HG03378 (cell line): ENCODE results near the gene ZNF407.

Experiments
- ATAC-seq: cut with Tn5 transposase; IDR thresholded peaks from one replicate; pipeline ENCODE4 v1.9.1; 2021; ENCODE audit warnings: mild to moderate bottlenecking, moderate library complexity; ENCODE audit not compliant: unreplicated experiment

ZNF407 gene

GRCh38 chr18:74914648-74915047, 317.0 kb downstream of the ZNF407 start:
- no peak for ATAC-seq

GRCh38 chr18:74916773-74917393, 319.2 kb downstream of the ZNF407 start:
- no peak for ATAC-seq

GRCh38 chr18:74918276-74918790, 320.7 kb downstream of the ZNF407 start:
- no peak for ATAC-seq

GRCh38 chr18:74921057-74921820, 323.6 kb downstream of the ZNF407 start:
- ATAC-seq = no peak

GRCh38 chr18:74926051-74926450, 328.4 kb downstream of the ZNF407 start:
- no peak for ATAC-seq

- ATAC-seq = no peak
Observed at GRCh38 chr18:74928194-74928968, 330.7 kb downstream of the ZNF407 start.

- ATAC-seq = no peak
Observed at GRCh38 chr18:74929110-74929509, 331.4 kb downstream of the ZNF407 start.

- ATAC-seq = no peak
Observed at GRCh38 chr18:74930616-74931015, 332.9 kb downstream of the ZNF407 start.

GRCh38 chr18:74933930-74934329, 336.3 kb downstream of the ZNF407 start:
- no peak for ATAC-seq

- no peak for ATAC-seq
Observed at GRCh38 chr18:74935434-74935833, 337.8 kb downstream of the ZNF407 start.

GRCh38 chr18:74936343-74936742, 338.7 kb downstream of the ZNF407 start:
- no peak for ATAC-seq

- no peak for ATAC-seq
Observed at GRCh38 chr18:74937291-74937690, 339.6 kb downstream of the ZNF407 start.

- ATAC-seq = no peak
Observed at GRCh38 chr18:74940856-74941255, 343.2 kb downstream of the ZNF407 start.

GRCh38 chr18:74942319-74942910, 344.7 kb downstream of the ZNF407 start:
- ATAC-seq = peak; percentile 85

- ATAC-seq = no peak
Observed at GRCh38 chr18:74944676-74945075, 347.0 kb downstream of the ZNF407 start.

GRCh38 chr18:74945774-74946545, 348.3 kb downstream of the ZNF407 start:
- no peak for ATAC-seq

GRCh38 chr18:74946646-74947375, 349.1 kb downstream of the ZNF407 start:
- ATAC-seq = no peak

GRCh38 chr18:74947417-74947816, 349.7 kb downstream of the ZNF407 start:
- ATAC-seq = no peak

GRCh38 chr18:74947875-74948274, 350.2 kb downstream of the ZNF407 start:
- ATAC-seq = no peak

- ATAC-seq = peak; percentile 47
Observed at GRCh38 chr18:74949611-74950010, 351.9 kb downstream of the ZNF407 start.
